Astrocyte of the spinal cord (primary cell): ENCODE measurements around the gene RNGTT.

Experiments
- DNase-seq: peaks from one replicate; pipeline ENCODE4 v3.0.0; 2011; ENCODE audit warnings: low read depth, low spot score
- H3K4me3 ChIP-seq: 2 replicates; pipeline ENCODE4 v1.5.1; 2011; ENCODE audit warnings: low read depth, mild to moderate bottlenecking, low read length, moderate library complexity
- in situ Hi-C: cut with HindIII; loops from 2 replicates; pipeline ENCODE4 v1.10.0; 2017; ENCODE audit warnings: low sequenced_read_pairs
- TF ChIP-seq, protein P1 (sequence below): IDR thresholded peaks from 2 replicates; pipeline ENCODE4 v1.5.1; 2012; ENCODE audit warnings: low read depth, mild to moderate bottlenecking, low read length, inconsistent platforms

The RNGTT gene

DNA sequence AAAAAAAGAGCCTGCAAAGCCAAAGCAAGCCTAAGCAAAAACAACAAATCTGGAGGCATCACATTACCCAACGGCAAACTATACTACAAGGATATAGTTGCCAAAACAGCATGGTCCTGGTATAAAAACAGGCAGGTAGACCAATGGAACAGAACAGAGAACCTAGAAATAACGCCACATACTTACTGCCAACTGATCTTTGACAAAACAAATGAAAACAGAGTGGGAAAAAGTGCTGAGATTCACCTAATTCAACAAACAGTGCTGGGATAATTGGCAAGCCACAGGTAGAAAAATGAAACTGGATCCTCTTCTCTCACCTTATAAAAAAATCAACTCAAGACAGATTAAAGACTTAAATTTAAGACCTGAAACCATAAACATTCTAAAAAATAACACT is 291.8 kb downstream of the RNGTT start:
- no peak overlapping the region for H3K4me3 ChIP-seq
- TF ChIP-seq, protein P1, sequence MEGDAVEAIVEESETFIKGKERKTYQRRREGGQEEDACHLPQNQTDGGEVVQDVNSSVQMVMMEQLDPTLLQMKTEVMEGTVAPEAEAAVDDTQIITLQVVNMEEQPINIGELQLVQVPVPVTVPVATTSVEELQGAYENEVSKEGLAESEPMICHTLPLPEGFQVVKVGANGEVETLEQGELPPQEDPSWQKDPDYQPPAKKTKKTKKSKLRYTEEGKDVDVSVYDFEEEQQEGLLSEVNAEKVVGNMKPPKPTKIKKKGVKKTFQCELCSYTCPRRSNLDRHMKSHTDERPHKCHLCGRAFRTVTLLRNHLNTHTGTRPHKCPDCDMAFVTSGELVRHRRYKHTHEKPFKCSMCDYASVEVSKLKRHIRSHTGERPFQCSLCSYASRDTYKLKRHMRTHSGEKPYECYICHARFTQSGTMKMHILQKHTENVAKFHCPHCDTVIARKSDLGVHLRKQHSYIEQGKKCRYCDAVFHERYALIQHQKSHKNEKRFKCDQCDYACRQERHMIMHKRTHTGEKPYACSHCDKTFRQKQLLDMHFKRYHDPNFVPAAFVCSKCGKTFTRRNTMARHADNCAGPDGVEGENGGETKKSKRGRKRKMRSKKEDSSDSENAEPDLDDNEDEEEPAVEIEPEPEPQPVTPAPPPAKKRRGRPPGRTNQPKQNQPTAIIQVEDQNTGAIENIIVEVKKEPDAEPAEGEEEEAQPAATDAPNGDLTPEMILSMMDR = no peak
- in situ Hi-C loops = no loop called here
- no peak for DNase-seq

DNA sequence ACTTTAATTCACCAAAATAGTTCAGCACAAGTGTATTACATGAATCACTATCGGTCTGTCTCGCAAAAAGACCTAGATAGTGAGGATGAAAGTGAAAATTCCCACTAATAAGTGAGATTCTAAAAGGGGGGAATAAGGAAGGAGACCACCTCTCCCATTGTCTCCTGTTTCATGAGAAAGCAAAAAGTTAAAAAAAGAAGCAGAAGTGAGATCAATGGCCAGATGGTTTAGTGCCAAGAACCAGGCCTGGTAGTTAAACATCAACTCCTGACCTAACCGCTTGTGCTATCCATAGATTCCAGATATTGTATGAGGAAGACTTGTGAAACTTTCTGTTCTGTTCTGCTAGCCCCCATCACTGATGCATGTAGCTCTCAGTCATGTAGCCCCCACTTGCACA is 293.0 kb downstream of the RNGTT start:
- TF ChIP-seq, protein P1 = no peak
- no peak for DNase-seq
- in situ Hi-C loops = no loop called here
- no peak overlapping the region for H3K4me3 ChIP-seq

DNA sequence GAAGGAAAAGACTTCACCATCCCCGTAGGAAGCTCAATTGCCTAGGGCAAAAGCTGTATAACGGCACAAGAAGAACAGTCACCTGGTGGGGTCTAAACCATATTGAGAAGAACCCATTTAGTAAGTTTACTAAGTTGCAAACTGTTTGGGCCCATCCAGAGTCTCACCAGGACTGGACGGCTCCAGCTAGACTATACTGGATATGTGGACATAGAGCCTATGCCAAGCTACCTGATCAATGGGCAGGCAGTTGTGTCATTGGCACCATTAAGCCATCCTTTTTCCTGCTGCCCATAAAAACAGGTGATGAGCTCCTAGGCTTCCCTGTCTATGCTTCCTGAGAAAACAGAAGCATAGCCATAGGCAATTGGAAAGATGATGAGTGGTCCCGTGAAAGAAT is 293.9 kb downstream of the RNGTT start:
- no peak overlapping the region for H3K4me3 ChIP-seq
- TF ChIP-seq, protein P1 = no peak
- in situ Hi-C loops = no loop called here
- DNase-seq = no peak

DNA sequence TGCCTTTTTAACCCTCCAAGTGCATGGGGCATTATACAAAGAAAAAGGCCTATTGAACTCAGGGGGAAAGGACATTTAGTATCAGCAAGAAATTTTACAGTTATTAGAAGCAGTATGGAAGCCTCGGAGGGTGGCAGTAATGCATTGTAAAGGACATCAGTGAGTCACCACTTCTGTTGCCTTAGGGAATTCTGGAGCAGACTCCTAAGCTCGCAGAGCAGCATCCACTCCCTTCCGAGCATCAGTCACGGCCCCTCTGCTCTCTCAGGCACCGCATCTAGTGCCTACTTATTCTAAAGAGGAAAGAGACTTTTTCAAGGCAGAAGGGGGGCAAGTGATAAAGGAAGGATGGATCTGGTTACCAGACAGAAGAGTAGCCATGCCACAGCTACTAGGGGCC is 296.5 kb downstream of the RNGTT start:
- no peak for DNase-seq
- H3K4me3 ChIP-seq = no peak overlapping the region
- in situ Hi-C loops = no loop called here
- TF ChIP-seq, protein P1 = no peak

DNA sequence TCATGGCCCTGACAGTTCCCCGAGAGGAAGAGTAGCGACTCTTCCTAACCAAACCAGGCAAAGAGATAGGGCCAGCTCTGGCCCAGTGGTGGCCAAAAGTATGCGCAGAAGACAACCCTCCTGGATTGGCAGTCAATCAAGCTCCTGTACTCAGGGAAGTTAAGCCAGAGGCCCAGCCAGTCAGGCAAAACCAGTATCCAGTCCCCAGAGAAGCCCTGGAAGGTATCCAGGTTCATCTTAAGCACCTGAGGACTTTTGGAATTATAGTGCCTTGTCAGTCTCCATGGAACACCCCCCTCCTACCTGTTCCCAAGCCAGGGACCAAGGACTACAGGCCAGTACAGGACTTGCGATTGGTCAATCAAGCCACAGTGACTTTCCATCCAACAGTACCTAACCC is 298.3 kb downstream of the RNGTT start:
- TF ChIP-seq, protein P1 = no peak
- H3K4me3 ChIP-seq = no peak overlapping the region
- in situ Hi-C loops = no loop called here
- no peak for DNase-seq

DNA sequence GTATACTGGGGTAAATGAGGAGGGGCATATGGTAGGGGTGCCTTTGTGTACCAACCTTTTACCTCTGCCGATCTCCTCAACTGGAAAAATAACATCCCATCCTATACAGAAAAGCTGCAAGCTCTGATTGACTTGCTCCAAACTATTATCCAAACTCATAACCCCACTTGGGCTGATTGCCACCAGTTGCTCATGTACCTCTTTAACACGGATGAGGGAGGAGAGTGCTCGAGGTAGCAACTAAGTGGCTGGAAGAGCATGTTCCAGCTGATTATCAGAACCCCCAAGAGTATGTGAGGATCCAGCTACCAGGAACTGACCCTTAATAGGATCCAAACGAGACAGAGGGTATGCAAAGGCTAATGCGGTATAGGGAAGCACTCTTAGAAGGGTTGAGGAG is 299.6 kb downstream of the RNGTT start:
- no peak overlapping the region for H3K4me3 ChIP-seq
- no peak for DNase-seq
- TF ChIP-seq, protein P1 = no peak
- in situ Hi-C loops = no loop called here

DNA sequence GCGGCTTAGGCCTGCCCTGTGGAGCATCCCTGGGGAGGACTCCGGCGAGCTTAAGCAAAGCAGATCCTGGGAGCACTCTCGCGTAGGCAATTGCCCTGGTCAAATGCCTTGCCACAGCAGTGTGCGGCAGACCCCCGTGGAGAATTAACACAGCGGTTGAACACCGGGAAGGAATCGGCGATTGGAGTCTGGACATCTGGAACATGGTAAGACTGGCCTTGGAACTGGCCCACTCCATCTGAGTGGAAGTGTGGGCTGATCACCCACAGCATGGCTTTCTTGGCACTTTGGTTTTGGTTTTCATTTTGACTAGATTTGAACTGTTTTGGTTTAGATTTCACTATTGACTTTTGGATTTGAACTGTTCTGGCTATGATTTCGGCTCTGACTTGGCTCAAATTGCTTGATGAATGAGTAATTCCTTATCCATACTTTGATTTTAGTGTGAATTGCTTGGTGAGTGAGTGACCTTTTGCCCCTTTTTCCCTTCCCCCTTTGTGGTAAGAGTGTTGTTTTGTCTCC is 300.7 kb downstream of the RNGTT start:
- no peak for DNase-seq
- H3K4me3 ChIP-seq = no peak overlapping the region
- in situ Hi-C loops = no loop called here

More for the DNA sequence above, 300.7 kb downstream of the RNGTT start:
- TF ChIP-seq, protein P1 = no peak
